Activated B cell treated with CpG ODN at 0.5 μM for 24 hours (primary cell): Measurements from ENCODE around the gene EARS2. TPM values are rescaled to one million over a fixed set of nuclear protein-coding genes. Genes with fewer than 3 reads are reported as not detected.

Source experiments
- ATAC-seq: fragments of 200-7000 bp; cut with Tn5 transposase; one replicate; pipeline ENCODE4 v1.10.0; 2021; ENCODE audit warnings: low read depth, mild to moderate bottlenecking, moderate library complexity
- CTCF ChIA-PET: fragments of 350-600 bp; sonication (Branson Sonifier 250); formaldehyde crosslinking; loops from one replicate; lab custom pipeline; 2021; ENCODE audit warnings: antibody characterized with exemption; lab: Charles Lee
- POLR2A ChIA-PET: fragments of 350-600 bp; sonication (Branson Sonifier 250); formaldehyde crosslinking; loops from one replicate; lab custom pipeline; 2021; ENCODE audit warnings: antibody characterized with exemption; lab: Charles Lee
- DNase-seq: peaks from one replicate; pipeline ENCODE4 v3.0.0; 2022
- H3K27ac Mint-ChIP-seq: one replicate; pipeline ENCODE4 v1.8.0; 2020; ENCODE audit warnings: mixed read lengths
- H3K27me3 Mint-ChIP-seq: one replicate; pipeline ENCODE4 v1.8.0; 2021; ENCODE audit warnings: mixed read lengths
- H3K36me3 Mint-ChIP-seq: one replicate; pipeline ENCODE4 v1.8.0; 2021; ENCODE audit warnings: low read depth, mixed read lengths
- H3K4me1 Mint-ChIP-seq: one replicate; pipeline ENCODE4 v1.8.0; 2021; ENCODE audit warnings: mixed read lengths
- H3K4me3 Mint-ChIP-seq: one replicate; pipeline ENCODE4 v1.8.0; 2020; ENCODE audit warnings: mild to moderate bottlenecking, mixed read lengths
- H3K9me3 Mint-ChIP-seq: one replicate; pipeline ENCODE4 v1.8.0; 2020; ENCODE audit warnings: mixed read lengths
- intact Hi-C: fragments of 100-400 bp; cut with micrococcal nuclease; formaldehyde crosslinking; loops from one replicate; pipeline ENCODE4 v1.15.1; 2024
- total RNA-seq: library from RNA; stranded (reverse); gene quantifications from 2 replicates; pipeline ENCODE4 v1.2.3, GENCODE V29; 2022
- TF ChIP-seq, protein P1 (sequence below): fragments of 200-600 bp; IDR thresholded peaks from one replicate; pipeline ENCODE4 v1.8.0; 2022; ENCODE audit warnings: antibody characterized with exemption, mild to moderate bottlenecking

EARS2 gene
- 24.9 and 27.5 TPM in 2 replicates for total RNA-seq

DNA sequence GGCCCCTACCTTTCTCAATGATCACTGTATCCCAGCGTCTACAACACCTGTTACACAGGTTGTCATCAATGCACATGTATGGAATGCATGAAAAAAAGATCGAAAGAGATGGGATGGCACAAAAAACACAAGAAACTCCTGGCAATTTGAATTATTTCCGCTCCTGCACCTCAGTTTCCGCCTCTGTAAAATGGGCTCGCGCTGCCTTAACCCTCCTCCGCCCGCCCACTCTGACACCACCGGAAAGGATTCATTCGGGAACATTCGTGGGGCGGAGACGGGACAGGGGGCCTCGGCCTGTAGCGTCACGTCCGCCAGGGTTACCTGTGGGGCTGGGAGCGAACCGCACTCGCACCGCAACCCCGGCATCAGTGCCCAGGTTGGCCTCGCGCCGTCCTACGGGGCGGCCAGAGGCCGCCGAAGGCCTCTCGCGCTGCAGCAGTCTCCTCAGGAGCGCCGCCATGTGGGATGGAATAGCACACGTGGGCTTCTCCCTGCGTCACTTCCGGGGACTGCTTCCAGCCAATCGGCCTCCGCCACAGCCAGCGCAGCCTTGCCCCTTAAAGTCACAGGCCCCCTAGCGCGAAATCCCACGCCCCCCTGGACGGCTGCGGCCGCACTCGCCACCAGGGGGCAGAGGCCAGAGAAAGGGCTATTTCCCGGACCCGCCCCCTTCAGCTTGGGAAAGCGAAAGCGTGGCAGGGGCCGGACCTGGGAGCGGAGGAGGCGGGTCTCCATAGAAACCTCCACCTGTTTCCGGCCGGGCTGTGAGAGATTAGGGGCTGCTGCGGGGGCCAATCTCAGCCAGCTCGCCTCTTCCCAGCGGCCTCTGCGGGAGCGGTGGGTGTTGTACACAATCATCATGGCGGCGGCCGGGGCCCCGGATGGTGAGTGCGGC lies at the start of gene EARS2, which contains the start of gene UBFD1:
TSS of gene EARS2 (minus strand) at position 470 of the 898 bp plus-strand sequence. CDS start at position 463, 7 bp downstream.
TSS of gene UBFD1 (plus strand) at position 847 of the 898 bp plus-strand sequence. CDS start at position 863, 16 bp downstream.
- Mint-ChIP-seq H3K4me1 (peaks cover 30% of the 10 kb centered on the region), H3K27me3 (no peaks in the 10 kb centered on the region), H3K27ac (peak within 1 kb of the TSS; percentile 89), H3K4me3 (peak within 1 kb of the TSS; percentile 93), H3K9me3 (no peaks in the 10 kb centered on the region), H3K36me3 (peaks cover 35% of the 10 kb centered on the region)
- ATAC-seq (peak; percentile 89), DNase-seq (peak; percentile 98)
- ChIA-PET CTCF (interaction anchor here (0.8 to 2.8 kb wide), 6 partner anchors 14 to 121 kb away, joined by 3 to 28 read pairs (median 4); partner anchors contain the start of gene NDUFAB1), POLR2A (interaction anchor here (0.5 to 2.1 kb wide), 12 partner anchors 13 to 1604 kb away, joined by 3 to 15 read pairs (median 6); partner anchors contain the start of genes GGA2, NDUFAB1 and UQCRC2)
- intact Hi-C loops = loop anchor here (1.0 to 2.0 kb wide), 8 partner anchors 39 to 982 kb away; partner anchors contain the start of genes COG7, DCTN5, NDUFAB1 and PALB2
- TF ChIP-seq, protein P1, sequence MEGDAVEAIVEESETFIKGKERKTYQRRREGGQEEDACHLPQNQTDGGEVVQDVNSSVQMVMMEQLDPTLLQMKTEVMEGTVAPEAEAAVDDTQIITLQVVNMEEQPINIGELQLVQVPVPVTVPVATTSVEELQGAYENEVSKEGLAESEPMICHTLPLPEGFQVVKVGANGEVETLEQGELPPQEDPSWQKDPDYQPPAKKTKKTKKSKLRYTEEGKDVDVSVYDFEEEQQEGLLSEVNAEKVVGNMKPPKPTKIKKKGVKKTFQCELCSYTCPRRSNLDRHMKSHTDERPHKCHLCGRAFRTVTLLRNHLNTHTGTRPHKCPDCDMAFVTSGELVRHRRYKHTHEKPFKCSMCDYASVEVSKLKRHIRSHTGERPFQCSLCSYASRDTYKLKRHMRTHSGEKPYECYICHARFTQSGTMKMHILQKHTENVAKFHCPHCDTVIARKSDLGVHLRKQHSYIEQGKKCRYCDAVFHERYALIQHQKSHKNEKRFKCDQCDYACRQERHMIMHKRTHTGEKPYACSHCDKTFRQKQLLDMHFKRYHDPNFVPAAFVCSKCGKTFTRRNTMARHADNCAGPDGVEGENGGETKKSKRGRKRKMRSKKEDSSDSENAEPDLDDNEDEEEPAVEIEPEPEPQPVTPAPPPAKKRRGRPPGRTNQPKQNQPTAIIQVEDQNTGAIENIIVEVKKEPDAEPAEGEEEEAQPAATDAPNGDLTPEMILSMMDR = no peak

DNA sequence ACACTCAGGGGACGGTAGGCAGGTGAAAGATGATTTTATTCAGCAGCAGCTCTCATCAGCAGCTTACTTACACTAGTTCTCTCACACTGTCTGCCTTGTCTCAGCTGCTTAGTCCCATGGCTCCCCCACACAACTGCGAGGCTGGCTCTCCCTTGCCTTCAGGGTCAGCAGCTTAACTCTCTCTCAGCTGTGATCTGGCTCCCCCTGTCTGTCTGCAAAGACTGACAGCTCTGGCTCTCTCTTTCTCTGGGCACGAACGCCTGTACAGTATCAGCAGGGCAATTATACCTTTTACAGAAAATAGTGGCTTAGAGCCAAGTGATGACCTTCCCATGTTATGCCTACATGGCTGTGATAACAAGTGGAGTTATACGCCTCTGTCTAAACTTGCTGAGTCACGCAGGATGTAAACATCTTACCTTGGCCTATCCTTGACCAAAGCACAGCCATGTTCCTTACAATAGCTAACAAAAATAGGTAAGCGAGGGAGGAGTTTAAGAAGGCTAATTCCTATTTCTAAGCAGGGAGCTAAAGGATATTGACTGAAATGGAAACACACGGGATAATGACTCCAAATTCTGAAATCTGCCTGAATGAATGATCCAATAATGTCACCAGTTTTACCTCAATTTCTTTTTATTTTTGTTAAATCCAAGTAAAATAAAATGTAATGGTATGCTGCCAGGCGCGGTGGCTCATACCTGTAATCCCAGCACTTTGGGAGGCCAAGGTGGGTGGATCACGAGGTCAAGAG lies 40.0 kb upstream of the EARS2 start:
- Mint-ChIP-seq H3K4me3 (peak overlapping the region; percentile 59), H3K27ac (peak overlapping the region; percentile 62), H3K4me1 (peaks cover 25% of the 10 kb centered on the region), H3K36me3 (peaks cover 23% of the 10 kb centered on the region), H3K27me3 (no peaks in the 10 kb centered on the region), H3K9me3 (no peaks in the 10 kb centered on the region)
- ATAC-seq (peak; percentile 29), DNase-seq (peak; percentile 24)
- TF ChIP-seq, protein P1 = no peak
- POLR2A ChIA-PET = interaction anchor here (0.6 to 2.1 kb wide), 6 partner anchors 16 to 125 kb away, joined by 3 to 15 read pairs (median 5); partner anchors contain the start of genes DCTN5, EARS2, PALB2 and UBFD1
- CTCF ChIA-PET = interaction anchor here (1.0 to 2.9 kb wide), 15 partner anchors 9 to 416 kb away, joined by 3 to 28 read pairs (median 3); partner anchors contain the start of genes COG7, EARS2, GGA2 and UBFD1
- intact Hi-C loops = loop anchor here (2.0 kb wide), 2 partner anchors 88 to 144 kb away; partner anchors contain the start of gene COG7

DNA sequence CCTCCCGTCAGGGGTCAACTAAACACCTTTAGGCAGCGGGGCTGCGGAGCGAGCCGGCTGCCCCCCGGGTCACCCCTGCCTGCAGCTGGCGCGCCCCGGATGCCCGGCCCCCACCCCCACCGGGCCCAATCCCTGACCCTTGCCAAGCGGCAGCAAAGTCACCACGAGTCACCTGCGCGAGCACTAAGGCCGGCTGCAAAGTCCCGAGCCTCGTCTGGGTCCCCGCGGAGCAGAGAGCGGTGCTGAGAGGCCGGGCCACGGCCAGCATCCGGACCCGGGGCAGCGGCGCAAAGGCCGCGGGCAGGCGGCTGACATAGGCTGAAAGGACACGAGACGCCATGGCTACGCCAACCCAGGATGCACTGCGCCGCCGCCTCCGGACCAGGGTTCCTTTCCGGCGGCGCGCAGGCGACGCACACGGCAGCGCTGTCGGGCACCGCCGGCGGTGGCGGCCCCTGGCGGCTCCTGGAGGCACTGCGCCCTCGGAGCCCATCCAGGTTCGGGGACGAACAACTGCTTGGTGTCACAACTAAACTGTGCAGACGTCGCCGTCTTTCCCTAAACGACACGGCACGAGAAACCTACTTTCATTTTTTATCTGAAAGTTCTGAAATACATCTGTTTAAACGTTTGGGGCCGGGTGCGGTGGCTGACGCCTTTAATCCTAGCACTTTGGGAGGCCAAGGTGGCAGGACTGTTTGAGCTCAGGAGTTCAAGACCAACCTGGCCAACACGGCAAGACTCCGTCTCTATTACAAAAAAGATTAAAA lies 39.0 kb upstream of the EARS2 start, which contains the start of gene NDUFAB1:
TSS of gene NDUFAB1 (minus strand) at position 366 of the 770 bp plus-strand sequence. CDS start at position 340, 26 bp downstream.
- intact Hi-C loops = loop anchor here (1.0 to 2.0 kb wide), 5 partner anchors 39 to 414 kb away; partner anchors contain the start of genes COG7, DCTN5, EARS2 and PALB2
- CTCF ChIA-PET = interaction anchor here (1.0 to 2.9 kb wide), 14 partner anchors 8 to 161 kb away, joined by 3 to 28 read pairs (median 4); partner anchors contain the start of genes COG7, EARS2, GGA2 and UBFD1
- peak; percentile 95 for DNase-seq
- peak within 1 kb of the TSS; percentile 88 for H3K4me3 Mint-ChIP-seq
- no peaks in the 10 kb centered on the region for H3K27me3 Mint-ChIP-seq
- H3K4me1 Mint-ChIP-seq = peaks cover 28% of the 10 kb centered on the region
- POLR2A ChIA-PET = interaction anchor here (0.9 to 2.1 kb wide), 5 partner anchors 15 to 89 kb away, joined by 3 to 15 read pairs (median 5); partner anchors contain the start of genes DCTN5, EARS2, PALB2 and UBFD1
- H3K27ac Mint-ChIP-seq = peak within 1 kb of the TSS; percentile 65
- TF ChIP-seq, protein P1 = peak; percentile 89
- H3K9me3 Mint-ChIP-seq = no peaks in the 10 kb centered on the region
- H3K36me3 Mint-ChIP-seq = peaks cover 28% of the 10 kb centered on the region
- ATAC-seq = peak; percentile 99

DNA sequence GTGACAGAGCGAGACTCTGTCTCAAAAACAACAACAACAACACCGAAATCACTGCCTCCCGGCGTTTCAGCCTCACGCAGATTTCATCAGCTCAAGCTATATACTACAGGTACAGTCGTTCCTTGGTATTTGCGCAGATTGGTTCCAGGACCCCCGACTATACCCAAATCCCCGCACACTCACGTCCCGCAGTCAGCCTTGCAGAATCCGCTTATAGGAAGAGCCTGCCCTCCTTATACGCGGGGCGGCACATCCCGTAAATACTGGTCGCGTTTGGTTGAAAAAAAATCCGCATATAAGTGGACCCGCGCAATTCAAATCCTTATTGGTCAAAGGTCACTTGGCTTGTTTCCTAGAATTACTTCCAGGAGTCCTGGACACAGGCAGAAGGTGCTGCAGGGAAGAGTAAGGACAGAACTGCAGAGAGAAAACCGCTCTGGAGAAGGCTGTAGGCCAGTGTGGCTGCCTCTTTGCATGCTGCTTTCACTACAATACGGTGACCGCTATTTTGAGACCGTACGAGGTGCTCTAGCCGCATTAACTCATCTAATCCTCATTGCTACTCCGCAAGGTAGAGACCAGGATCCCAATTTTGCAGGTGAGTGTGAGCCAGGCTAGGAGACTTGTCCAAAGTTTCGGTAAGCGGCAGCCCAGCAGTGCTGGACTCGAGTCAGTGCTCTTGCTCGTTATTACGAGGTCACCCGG lies 38.2 kb upstream of the EARS2 start:
- peaks cover 31% of the 10 kb centered on the region for H3K36me3 Mint-ChIP-seq
- ATAC-seq (no peak), DNase-seq (no peak)
- intact Hi-C loops = no loop called here
- POLR2A ChIA-PET = interaction anchor here (2.1 kb wide), 1 partner anchor 38 kb away, joined by 15 read pairs; the partner anchor contains the start of genes EARS2 and UBFD1
- peak overlapping the region; percentile 88 for H3K4me3 Mint-ChIP-seq
- TF ChIP-seq, protein P1 = no peak
- no peaks in the 10 kb centered on the region for H3K9me3 Mint-ChIP-seq
- H3K4me1 Mint-ChIP-seq = peaks cover 28% of the 10 kb centered on the region
- H3K27me3 Mint-ChIP-seq = no peaks in the 10 kb centered on the region
- CTCF ChIA-PET = no interaction called here
- no peak overlapping the region for H3K27ac Mint-ChIP-seq
